KMS-11 (cell line): ENCODE results near the gene CMC1.

Experiments used
- H2AFZ ChIP-seq: fragments of 200-600 bp; sonication (generic); 2 replicates; pipeline ENCODE4 v1.6.1; 2016; ENCODE audit warnings: antibody characterized with exemption, mixed run types, low read depth
- H3K27ac ChIP-seq: fragments of 200-600 bp; sonication (generic); 2 replicates; pipeline ENCODE4 v1.6.1; 2016; ENCODE audit warnings: mild to moderate bottlenecking, mixed run types
- H3K27me3 ChIP-seq: fragments of 200-600 bp; sonication (generic); 2 replicates; pipeline ENCODE4 v1.6.1; 2017; ENCODE audit warnings: mild to moderate bottlenecking, low read depth, mixed run types, moderate library complexity; ENCODE audit not compliant: insufficient read depth
- H3K36me3 ChIP-seq: fragments of 200-600 bp; sonication (generic); 2 replicates; pipeline ENCODE4 v1.6.1; 2017; ENCODE audit warnings: mild to moderate bottlenecking, mixed run types; ENCODE audit not compliant: insufficient read depth
- H3K4me1 ChIP-seq: fragments of 200-600 bp; sonication (generic); 2 replicates; pipeline ENCODE4 v1.6.1; 2016; ENCODE audit warnings: mild to moderate bottlenecking, low read depth, mixed run types; ENCODE audit not compliant: poor library complexity, severe bottlenecking
- H3K4me2 ChIP-seq: fragments of 200-600 bp; sonication (generic); 2 replicates; pipeline ENCODE4 v1.7.0; 2016; ENCODE audit warnings: mild to moderate bottlenecking, mixed run types
- H3K4me3 ChIP-seq: fragments of 200-600 bp; sonication (generic); IDR thresholded peaks from 2 replicates; pipeline ENCODE4 v1.6.1; 2017; ENCODE audit warnings: low read depth, low read length, mixed read lengths; ENCODE audit not compliant: insufficient read depth
- H3K79me2 ChIP-seq: fragments of 200-600 bp; sonication (generic); 2 replicates; pipeline ENCODE4 v1.6.1; 2016; ENCODE audit warnings: low read depth, mixed run types; ENCODE audit not compliant: insufficient read depth
- H3K9ac ChIP-seq: fragments of 200-600 bp; sonication (generic); 2 replicates; pipeline ENCODE4 v1.6.1; 2016; ENCODE audit warnings: mild to moderate bottlenecking, mixed run types
- H4K20me1 ChIP-seq: fragments of 200-600 bp; sonication (generic); 2 replicates; pipeline ENCODE4 v1.6.1; 2016; ENCODE audit warnings: mild to moderate bottlenecking, mixed run types; ENCODE audit not compliant: insufficient read depth
- CTCF ChIP-seq: fragments of 200-600 bp; sonication (generic); conservative IDR thresholded peaks from 2 replicates; pipeline ENCODE4 v1.6.1; 2017; ENCODE audit warnings: low read depth, mild to moderate bottlenecking, antibody characterized with exemption, low read length, moderate library complexity, mixed read lengths

Gene CMC1

GRCh38 chr3:28294667-28295413 is 53.4 kb downstream of the CMC1 start:
- H4K20me1 ChIP-seq, result no peaks in the 10 kb centered on the region
- H3K9ac ChIP-seq, result no peak overlapping the region
- H3K4me2 ChIP-seq, result no peak overlapping the region
- H3K79me2 ChIP-seq, result no peaks in the 10 kb centered on the region
- no peak for TF ChIP-seq CTCF
- no peaks in the 10 kb centered on the region for H3K36me3 ChIP-seq
- peaks cover 6% of the 10 kb centered on the region for H3K4me1 ChIP-seq
- H3K27me3 ChIP-seq, result no peaks in the 10 kb centered on the region
- H2AFZ ChIP-seq, result no peak overlapping the region
- no peak overlapping the region for H3K4me3 ChIP-seq
- H3K27ac ChIP-seq, result no peak overlapping the region

GRCh38 chr3:28295898-28296490 is 54.6 kb downstream of the CMC1 start:
- Histone ChIP-seq H3K4me1 (peaks cover 6% of the 10 kb centered on the region), H4K20me1 (no peaks in the 10 kb centered on the region), H2AFZ (no peak overlapping the region), H3K9ac (no peak overlapping the region), H3K27ac (no peak overlapping the region), H3K36me3 (no peaks in the 10 kb centered on the region), H3K4me3 (no peak overlapping the region), H3K27me3 (no peaks in the 10 kb centered on the region), H3K4me2 (no peak overlapping the region), H3K79me2 (no peaks in the 10 kb centered on the region)
- no peak for TF ChIP-seq CTCF

- Histone ChIP-seq H3K4me2 (no peak overlapping the region), H3K79me2 (no peaks in the 10 kb centered on the region), H3K36me3 (no peaks in the 10 kb centered on the region), H4K20me1 (no peaks in the 10 kb centered on the region), H3K27ac (no peak overlapping the region), H3K4me3 (no peak overlapping the region), H3K27me3 (no peaks in the 10 kb centered on the region), H3K4me1 (peaks cover 6% of the 10 kb centered on the region), H2AFZ (no peak overlapping the region), H3K9ac (no peak overlapping the region)
- TF ChIP-seq CTCF, result no peak
Measured at GRCh38 chr3:28299705-28300104, 58.3 kb downstream of the CMC1 start.

GRCh38 chr3:28300345-28300962 is 59.0 kb downstream of the CMC1 start:
- H3K4me3 ChIP-seq, result no peak overlapping the region
- H3K4me2 ChIP-seq, result no peak overlapping the region
- H3K36me3 ChIP-seq, result no peaks in the 10 kb centered on the region

More at GRCh38 chr3:28300345-28300962, 59.0 kb downstream of the CMC1 start:
- no peak for TF ChIP-seq CTCF
- H3K79me2 ChIP-seq, result no peaks in the 10 kb centered on the region
- H3K27ac ChIP-seq, result no peak overlapping the region
- H4K20me1 ChIP-seq, result no peaks in the 10 kb centered on the region
- no peak overlapping the region for H2AFZ ChIP-seq
- no peak overlapping the region for H3K9ac ChIP-seq
- H3K4me1 ChIP-seq, result peaks cover 6% of the 10 kb centered on the region
- no peaks in the 10 kb centered on the region for H3K27me3 ChIP-seq
